T1000 (cell line): ENCODE data around the gene QSOX2.

Experiments used
- DNase-seq: peaks from one replicate; lab custom pipeline; 2025; ENCODE audit warnings: mixed read lengths; lab: John Stamatoyannopoulos, UW

QSOX2 gene

GRCh38 chr9:136172412-136173079 is 73.1 kb downstream of the QSOX2 start:
- DNase-seq: no peak

GRCh38 chr9:136171801-136172411 is 73.7 kb downstream of the QSOX2 start:
- DNase-seq: no peak

DNA sequence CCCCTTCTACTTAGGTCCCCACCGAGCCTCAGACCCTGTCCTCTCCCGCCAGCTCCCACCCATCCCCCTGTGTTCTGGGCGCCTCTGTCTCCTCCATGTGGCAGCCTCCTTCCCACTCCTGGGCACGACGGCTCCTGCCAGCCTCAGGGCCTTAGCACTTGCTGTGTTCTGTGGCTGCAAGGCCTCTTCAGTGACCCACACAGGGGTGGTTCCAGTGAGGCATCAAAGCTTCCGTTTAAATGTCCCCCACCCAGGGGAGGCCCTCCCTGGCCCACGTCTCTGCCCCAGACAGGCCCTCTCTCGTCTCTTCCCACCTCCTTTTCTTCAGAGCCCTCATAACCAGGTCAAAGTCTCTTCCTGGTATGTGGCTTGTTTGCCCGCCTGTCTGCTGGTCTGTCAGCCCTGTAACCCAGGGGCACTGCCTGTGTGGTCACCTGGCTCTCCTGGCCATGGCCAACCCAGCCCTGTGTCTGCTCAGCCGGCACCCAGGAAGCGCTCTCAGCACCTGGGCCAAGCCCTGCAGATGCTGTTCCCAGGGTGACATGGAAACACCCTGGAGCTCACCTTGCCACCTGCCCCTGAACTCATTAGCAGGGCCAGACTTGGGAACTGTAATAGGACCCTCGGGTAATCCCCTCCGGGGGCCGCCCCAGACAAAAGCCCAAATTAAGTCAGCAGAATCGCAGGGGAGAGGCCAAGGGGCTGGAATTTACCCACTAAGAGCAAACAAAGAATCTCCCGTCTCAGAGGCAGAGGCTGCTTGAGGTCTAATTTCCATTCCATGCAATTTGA is 74.4 kb downstream of the QSOX2 start:
- no peak for DNase-seq

- no peak for DNase-seq
Observed at GRCh38 chr9:136170006-136170901, 75.4 kb downstream of the QSOX2 start.

GRCh38 chr9:136169495-136169894 is 76.1 kb downstream of the QSOX2 start:
- no peak for DNase-seq

- DNase-seq: no peak
Observed at GRCh38 chr9:136163248-136163850, 82.3 kb downstream of the QSOX2 start.

- DNase-seq: no peak
Observed at GRCh38 chr9:136160995-136161610, 84.5 kb downstream of the QSOX2 start.

- no peak for DNase-seq
Observed at GRCh38 chr9:136160381-136160841, 85.2 kb downstream of the QSOX2 start.

- no peak for DNase-seq
Observed at GRCh38 chr9:136159851-136160250, 85.8 kb downstream of the QSOX2 start.

GRCh38 chr9:136157477-136158265 is 87.9 kb downstream of the QSOX2 start:
- no peak for DNase-seq
